ENCODE results near the gene PSMA8.
"Not testable (repeated sequence)": the region's sequence is repeated elsewhere in the genome, so short reads cannot be mapped to it uniquely, and the experiment has no call there.

The PSMA8 gene

GRCh38 chr18:26238718-26239117 is 105.0 kb downstream of the PSMA8 start:
- FAIRE-seq: not testable (repeated sequence)

- not testable (repeated sequence) for FAIRE-seq
These were observed 108.7 kb downstream of the PSMA8 start for GRCh38 chr18:26242392-26242791.

Measured in TTC549 (cell line).